Measurements from ENCODE around the gene RUNDC1.

The RUNDC1 gene

GRCh38 chr17:42997984-42998938 lies 17.9 kb downstream of the RUNDC1 start, which contains the start of gene RPL27 (continued):
- TF ChIP-seq ZNF510 (tag by site-specific recombination; IDR thresholded peaks at IDR 0.05; ENCODE audit: insufficient replicate concordance) (no peak), ELK4 (IDR thresholded peaks at IDR 0.05; ENCODE audit: borderline replicate concordance, low read depth, low read length) (peak; percentile 84), ZNF629 (tag by site-specific recombination; IDR thresholded peaks at IDR 0.05) (peak; percentile 98), ZNF404 (tag by site-specific recombination; IDR thresholded peaks at IDR 0.05) (no peak), ZNF398 (tag by site-specific recombination; IDR thresholded peaks at IDR 0.05) (no peak), ZNF362 (tag by site-specific recombination; IDR thresholded peaks at IDR 0.05) (peak; percentile 97), ZNF211 (tag by site-specific recombination; IDR thresholded peaks at IDR 0.05; ENCODE audit: low read depth) (no peak), ZNF626 (tag by site-specific recombination; IDR thresholded peaks at IDR 0.05) (no peak), ZNF514 (tag by site-specific recombination; IDR thresholded peaks at IDR 0.05) (no peak), ZBTB20 (tag by site-specific recombination; IDR thresholded peaks at IDR 0.05) (peak; percentile 86), SETDB1 (IDR thresholded peaks at IDR 0.05; ENCODE audit: insufficient read length, low read length) (no peak), GLIS1 (tag by site-specific recombination; IDR thresholded peaks at IDR 0.05) (peak; percentile 58; the same call in 1 of the 2 replicates), ZNF670 (tag by site-specific recombination; IDR thresholded peaks at IDR 0.05; ENCODE audit: low read depth) (no peak), MZF1 (tag by site-specific recombination; IDR thresholded peaks at IDR 0.05; ENCODE audit: borderline replicate concordance) (no peak), FEZF1 (tag by site-specific recombination; IDR thresholded peaks at IDR 0.05) (peak; percentile 40), PATZ1 (tag by site-specific recombination; IDR thresholded peaks at IDR 0.05) (no peak; the same call in none of the 2 replicates), ZNF148 (tag by site-specific recombination; IDR thresholded peaks at IDR 0.05; ENCODE audit: borderline replicate concordance) (no peak; the same call in 1 of the 2 replicates), ZBTB8A (tag by site-specific recombination; IDR thresholded peaks at IDR 0.05) (peak; percentile 95), BCL6B (tag by site-specific recombination; IDR thresholded peaks at IDR 0.05) (no peak), ZNF10 (tag by site-specific recombination; IDR thresholded peaks at IDR 0.05) (peak; percentile 72), OSR2 (tag by site-specific recombination; IDR thresholded peaks at IDR 0.05) (peak; percentile 59), ZNF555 (tag by site-specific recombination; conservative IDR thresholded peaks at IDR 0.05) (no peak), ZNF155 (tag by site-specific recombination; IDR thresholded peaks at IDR 0.05) (no peak), ZNF596 (tag by site-specific recombination; IDR thresholded peaks at IDR 0.05) (no peak), ZNF302 (tag by site-specific recombination; IDR thresholded peaks at IDR 0.05; ENCODE audit: low read depth) (0 out of 2 replicates have a peak, but pooled peaks have one; percentile 47), ZNF239 (tag by site-specific recombination; IDR thresholded peaks at IDR 0.05) (no peak), ZNF501 (tag by site-specific recombination; IDR thresholded peaks at IDR 0.05) (peak; percentile 97), ZNF394 (tag by site-specific recombination; IDR thresholded peaks at IDR 0.05; ENCODE audit: borderline replicate concordance) (peak; percentile 97), ZNF335 (tag by site-specific recombination; conservative IDR thresholded peaks at IDR 0.05) (peak; percentile 68)

All from HEK293 (cell line).